H1 (cell line): Measurements from ENCODE around the gene MSL1. TPM values are rescaled to one million over a fixed set of nuclear protein-coding genes. Genes with fewer than 3 reads are reported as not detected.

Experiments used
- CTCF ChIA-PET: fragments of 300-600 bp; sonication (Branson Sonifier 250); formaldehyde crosslinking; loops from one replicate; lab custom pipeline; 2021; ENCODE audit not compliant: partially characterized antibody; lab: Charles Lee
- POLR2A ChIA-PET: fragments of 300-600 bp; sonication (Branson Sonifier 250); formaldehyde crosslinking; loops from one replicate; lab custom pipeline; 2021; ENCODE audit warnings: inconsistent platforms; ENCODE audit not compliant: partially characterized antibody; lab: Charles Lee
- DNase-seq, 2 experiments: peaks; one replicate each; pipeline versions ENCODE4 v3.0.0 to v3.0.0-alpha.2; 2010 to 2022; ENCODE audit warnings: low spot score in 2 of 2, low read depth in 1 of 2, mixed read lengths in 1 of 2
- FAIRE-seq: peaks from 2 replicates; lab custom pipeline; 2011; peaks lifted over from hg19 to GRCh38; lab: Jason Lieb, UNC
- H2AFZ ChIP-seq: 2 replicates; pipeline ENCODE4 v1.8.1; 2012; ENCODE audit warnings: low read length, inconsistent platforms
- H2AK5ac ChIP-seq: 2 replicates; pipeline ENCODE4 v1.6.1; 2013; ENCODE audit warnings: low read depth, low read length
- H2BK120ac ChIP-seq: replicated peaks from 2 replicates; pipeline ENCODE3; 2013; ENCODE audit warnings: low read depth, low read length, inconsistent platforms
- H2BK12ac ChIP-seq: 2 replicates; pipeline ENCODE4 v1.6.1; 2013; ENCODE audit warnings: low read depth, low read length
- H2BK15ac ChIP-seq: 2 replicates; pipeline ENCODE4 v1.6.1; 2013; ENCODE audit warnings: low read length
- H2BK20ac ChIP-seq: 2 replicates; pipeline ENCODE4 v1.6.1; 2013; ENCODE audit warnings: low read length
- H2BK5ac ChIP-seq: 2 replicates; pipeline ENCODE4 v1.6.1; 2013; ENCODE audit warnings: low read depth, low read length
- H3K14ac ChIP-seq: 2 replicates; pipeline ENCODE4 v1.6.1; 2013; ENCODE audit warnings: inconsistent platforms; ENCODE audit not compliant: insufficient read length
- H3K18ac ChIP-seq: 2 replicates; pipeline ENCODE4 v1.6.1; 2013; ENCODE audit warnings: low read length; ENCODE audit errors: extremely low read depth
- H3K23ac ChIP-seq: 2 replicates; pipeline ENCODE4 v1.6.1; 2013; ENCODE audit warnings: inconsistent platforms; ENCODE audit not compliant: insufficient read length
- H3K23me2 ChIP-seq: 2 replicates; pipeline ENCODE4 v1.6.1; 2013; ENCODE audit warnings: low read depth, low read length
- H3K27ac ChIP-seq: 2 replicates; pipeline ENCODE4 v1.6.1; 2011; ENCODE audit warnings: low read depth, low read length, inconsistent platforms
- H3K27me3 ChIP-seq, 4 experiments: replicated peaks in 1 of 4; 1 replicate in 1 of 4; 2 replicates in 3 of 4; pipeline versions ENCODE4 v1.6.1 to v1.8.1; 2011 to 2013; ENCODE audit warnings: low read length in 3 of 4, mild to moderate bottlenecking in 3 of 4, inconsistent platforms in 2 of 4, mixed read lengths in 2 of 4, moderate library complexity in 1 of 4; ENCODE audit not compliant: control insufficient read depth in 3 of 4, insufficient read depth in 3 of 4; ENCODE audit errors: extremely low read depth in 1 of 4
- H3K36me3 ChIP-seq, 4 experiments: 2 replicates each; pipeline versions ENCODE4 v1.6.1 to v1.8.1; 2011 to 2013; ENCODE audit warnings: mild to moderate bottlenecking in 4 of 4, low read length in 3 of 4, moderate library complexity in 2 of 4, control low read depth in 1 of 4, inconsistent platforms in 1 of 4; ENCODE audit not compliant: insufficient read depth in 4 of 4, control insufficient read depth in 2 of 4
- H3K4ac ChIP-seq: replicated peaks from 2 replicates; pipeline ENCODE3; 2013; ENCODE audit warnings: low read length, low read depth, mixed read lengths, inconsistent platforms; ENCODE audit not compliant: insufficient read length
- H3K4me1 ChIP-seq, 4 experiments: replicated peaks in 1 of 4; 1 replicate in 1 of 4; 2 replicates in 3 of 4; pipeline versions ENCODE4 v1.6.1 to v1.8.1; 2011 to 2013; ENCODE audit warnings: low read length in 3 of 4, inconsistent platforms in 2 of 4, mixed read lengths in 1 of 4; ENCODE audit not compliant: insufficient read depth in 4 of 4, control insufficient read depth in 3 of 4
- H3K4me2 ChIP-seq, 2 experiments: 2 replicates each; pipeline versions ENCODE4 v1.6.1 to v1.8.1; 2011 to 2013; ENCODE audit warnings: low read depth in 2 of 2, low read length in 2 of 2, control low read depth in 1 of 2, inconsistent platforms in 1 of 2, mild to moderate bottlenecking in 1 of 2; ENCODE audit not compliant: insufficient read depth in 1 of 2
- H3K4me3 ChIP-seq, 4 experiments: fragments of 200-600, 300-600 bp in 1 of 4; sonication (generic), shearing (Covaris generic), sonication (Bioruptor Twin) in 1 of 4; 2 replicates each; pipeline versions ENCODE4 v1.5.1 to v1.8.1; 2011 to 2016; ENCODE audit warnings: low read length in 4 of 4, low read depth in 3 of 4, control low read depth in 2 of 4, inconsistent platforms in 2 of 4, mild to moderate bottlenecking in 2 of 4, mixed read lengths in 1 of 4, moderate library complexity in 1 of 4; ENCODE audit not compliant: insufficient read depth in 2 of 4; ENCODE audit errors: extremely low read depth in 1 of 4
- H3K56ac ChIP-seq: replicated peaks from 2 replicates; pipeline ENCODE3; 2013; ENCODE audit warnings: low read depth, mild to moderate bottlenecking, mixed read lengths, low read length, inconsistent platforms; ENCODE audit not compliant: insufficient read length
- H3K79me1 ChIP-seq: 2 replicates; pipeline ENCODE4 v1.6.1; 2013; ENCODE audit warnings: low read depth, low read length, control low read depth
- H3K79me2 ChIP-seq, 2 experiments: 2 replicates each; pipeline versions ENCODE4 v1.6.1 to v1.8.1; 2012 to 2013; ENCODE audit warnings: low read length in 2 of 2, mild to moderate bottlenecking in 2 of 2, inconsistent platforms in 1 of 2; ENCODE audit not compliant: insufficient read depth in 2 of 2, control insufficient read depth in 1 of 2
- H3K9ac ChIP-seq, 4 experiments: replicated peaks in 1 of 4; 1 replicate in 1 of 4; 2 replicates in 3 of 4; pipeline versions ENCODE4 v1.6.1 to v1.8.1; 2011 to 2013; ENCODE audit warnings: low read depth in 3 of 4, low read length in 3 of 4, control low read depth in 2 of 4, mild to moderate bottlenecking in 2 of 4, moderate library complexity in 2 of 4, inconsistent platforms in 1 of 4; ENCODE audit errors: extremely low read depth in 1 of 4
- H3K9me3 ChIP-seq, 2 experiments: 2 replicates each; pipeline versions ENCODE4 v1.6.1 to v1.8.1; 2012 to 2013; ENCODE audit warnings: mild to moderate bottlenecking in 2 of 2, moderate library complexity in 2 of 2, control low read depth in 1 of 2, inconsistent platforms in 1 of 2, low read depth in 1 of 2, low read length in 1 of 2, mixed read lengths in 1 of 2; ENCODE audit not compliant: insufficient read depth in 2 of 2
- H4K20me1 ChIP-seq, 2 experiments: replicated peaks in 1 of 2; 2 replicates each; pipeline versions ENCODE3 to v1.8.1; 2011 to 2013; ENCODE audit warnings: inconsistent platforms in 2 of 2, low read length in 2 of 2, mild to moderate bottlenecking in 1 of 2; ENCODE audit not compliant: insufficient read depth in 2 of 2, control insufficient read depth in 1 of 2
- H4K5ac ChIP-seq: 2 replicates; pipeline ENCODE4 v1.6.1; 2013; ENCODE audit warnings: low read length, low read depth, mixed read lengths, inconsistent platforms; ENCODE audit not compliant: insufficient read length
- H4K8ac ChIP-seq: 2 replicates; pipeline ENCODE4 v1.8.0; 2013; ENCODE audit warnings: mild to moderate bottlenecking, moderate library complexity, low read length, inconsistent platforms; ENCODE audit not compliant: insufficient read depth; ENCODE audit errors: extremely low read depth
- H4K91ac ChIP-seq: replicated peaks from 2 replicates; pipeline ENCODE3; 2013; ENCODE audit warnings: low read length, mixed read lengths, inconsistent platforms; ENCODE audit not compliant: insufficient read length
- BACH1 ChIP-seq: IDR thresholded peaks from 2 replicates; pipeline ENCODE4 v1.6.1; 2012; ENCODE audit warnings: low read length, improper control_type of control experiment
- EGR1 ChIP-seq: IDR thresholded peaks from 2 replicates; pipeline ENCODE4 v1.6.1; 2011; ENCODE audit warnings: low read depth, low read length, borderline replicate concordance
- GABPA ChIP-seq: IDR thresholded peaks from 2 replicates; pipeline ENCODE4 v1.6.1; 2011; ENCODE audit warnings: mild to moderate bottlenecking, low read length, moderate library complexity, borderline replicate concordance; ENCODE audit not compliant: insufficient read depth
- GTF2F1 ChIP-seq: IDR thresholded peaks from 2 replicates; pipeline ENCODE4 v1.6.1; 2012; ENCODE audit warnings: low read depth, low read length, improper control_type of control experiment, borderline replicate concordance
- JUN ChIP-seq: IDR thresholded peaks from 2 replicates; pipeline ENCODE4 v1.6.1; 2011; ENCODE audit warnings: low read depth, mild to moderate bottlenecking, improper control_type of control experiment, low read length
- NRF1 ChIP-seq: IDR thresholded peaks from 2 replicates; pipeline ENCODE4 v1.6.1; 2011; ENCODE audit warnings: mild to moderate bottlenecking, low read depth, low read length, improper control_type of control experiment
- POU5F1 ChIP-seq: IDR thresholded peaks from 2 replicates; pipeline ENCODE4 v1.6.1; 2011; ENCODE audit warnings: low read depth, mild to moderate bottlenecking, low read length, moderate library complexity
- RBBP5 ChIP-seq: IDR thresholded peaks from 2 replicates; pipeline ENCODE4 v1.7.1; 2012; ENCODE audit warnings: low read depth, mild to moderate bottlenecking, inconsistent platforms, low read length, moderate library complexity, borderline replicate concordance
- RXRA ChIP-seq: IDR thresholded peaks from 2 replicates; pipeline ENCODE4 v1.6.1; 2011; ENCODE audit warnings: low read depth, mild to moderate bottlenecking, low read length, moderate library complexity; ENCODE audit not compliant: insufficient read depth
- SIRT6 ChIP-seq: IDR thresholded peaks from one replicate; pipeline ENCODE4 v1.7.1; 2012; ENCODE audit warnings: low read length, inconsistent platforms
- TCF12 ChIP-seq: IDR thresholded peaks from 2 replicates; pipeline ENCODE4 v1.6.1; 2011; ENCODE audit warnings: low read depth, mild to moderate bottlenecking, low read length
- TEAD4 ChIP-seq: IDR thresholded peaks from 2 replicates; pipeline ENCODE4 v1.6.1; 2012; ENCODE audit warnings: low read depth, low read length, inconsistent platforms, mixed read lengths
- WGBS, 2 experiments: shearing (Covaris generic) in 1 of 2; methylation state at CpG; one replicate each; pipeline versions ENCODE4 v1.1.6 to v1.1.7; 2013 to 2015; ENCODE audit warnings: low lambda C conversion rate in 2 of 2, mixed read lengths in 2 of 2, inconsistent platforms in 1 of 2, low coverage in 1 of 2, missing lambda C conversion rate in 1 of 2; ENCODE audit not compliant: insufficient replicate concordance in 2 of 2, insufficient coverage in 1 of 2, insufficient read length in 1 of 2; ENCODE audit errors: extremely low coverage in 1 of 2, missing lambda C conversion rate in 1 of 2; 5-methylcytosine and 5-hydroxymethylcytosine counted together
- polyA plus RNA-seq, 7 experiments: library from polyadenylated mRNA; depleted of rRNA in 3 of 7; stranded (reverse) in 5 of 7; unstranded in 2 of 7; fragments of >200 nt in 5 of 7; fragments of 200-250 nt in 2 of 7; gene quantifications; 1 replicate in 5 of 7; 2 replicates in 1 of 7; 4 replicates in 1 of 7; pipeline versions ENCODE4 v1.2.1 to v1.2.3, GENCODE V29; 2011 to 2013; ENCODE audit warnings: missing spikeins in 2 of 7, mixed read lengths in 2 of 7
- total RNA-seq: library from RNA; stranded (reverse); fragmentation: NEBNext Ultra II Directional; extraction: Animal tissue kit (Norgen Biotek cat#: 25700); gene quantifications from 2 replicates; pipeline ENCODE4 v1.2.1, GENCODE V29; 2021

The MSL1 gene
- total and polyA plus RNA-seq, 2 of the 8 experiments (the other 6 are each of a cell fraction or from before 2014, with no cell fraction given) = 24.1 to 66.5 TPM

GRCh38 chr17:40103071-40103661 lies 18.6 kb upstream of the MSL1 start:
- peak in 1 of 2 experiments; percentile 66 for DNase-seq
- Histone ChIP-seq H3K4me1 (peaks cover 20 to 54% (median 39%) of the 10 kb centered on the region in 4 experiments), H3K4ac (no peak overlapping the region), H2BK120ac (no peak overlapping the region), H2BK15ac (peak overlapping the region; percentile 72; the same call in 1 of the 2 replicates), H3K36me3 (no peaks in the 10 kb centered on the region), H3K9ac (no peak overlapping the region; a peak in 1 of 7 replicates), H3K23me2 (peaks cover 10% of the 10 kb centered on the region; the same call in 1 of the 2 replicates), H3K14ac (no peak overlapping the region), H4K20me1 (no peaks in the 10 kb centered on the region), H2AFZ (peak overlapping the region; percentile 29; the same call in 1 of the 2 replicates), H3K27me3 (peaks cover 6 to 45% (median 34%) of the 10 kb centered on the region in 4 experiments), H3K79me2 (no peaks in the 10 kb centered on the region; a peak in 1 of 4 replicates), H3K18ac (peak overlapping the region; percentile 93), H3K9me3 (peaks cover 0 to 6% of the 10 kb centered on the region in 2 experiments; a peak in 1 of 4 replicates), H3K79me1 (peaks cover under 1% of the 10 kb centered on the region; the same call in 1 of the 2 replicates), H3K4me2 (peak overlapping the region; percentile 20 to 26; a peak in 2 of 4 replicates), H3K4me3 (no peak overlapping the region), H3K27ac (no peak overlapping the region), H4K8ac (peak overlapping the region; percentile 53; the same call in 1 of the 2 replicates), H2AK5ac (peak overlapping the region; percentile 70; the same call in 1 of the 2 replicates), H2BK20ac (peak overlapping the region; percentile 80; the same call in 1 of the 2 replicates), H4K5ac (no peak overlapping the region), H2BK12ac (peak overlapping the region; percentile 86; the same call in 1 of the 2 replicates), H3K56ac (no peak overlapping the region), H2BK5ac (peak overlapping the region; percentile 6; the same call in 1 of the 2 replicates), H4K91ac (peak overlapping the region; percentile 22), H3K23ac (no peak overlapping the region)
- WGBS, 2 experiments = 62% methylated on average over 3 of the region's 3 CpGs; no CpG with 5 or more reads in 1 of the 2 experiments
- POLR2A ChIA-PET = interaction anchor here (0.9 to 20.8 kb wide), 9 partner anchors 8 to 65 kb away, joined by 3 to 399 read pairs (median 4); partner anchors contain the start of genes CASC3, MED24 and MSL1
- no peak for FAIRE-seq
- CTCF ChIA-PET = interaction anchor here (0.5 to 7.6 kb wide), 14 partner anchors 9 to 740 kb away, joined by 3 to 110 read pairs (median 4); no protein-coding TSS in a partner anchor
- TF ChIP-seq POU5F1 (no peak), GABPA (no peak), TCF12 (no peak), TEAD4 (no peak), SIRT6 (no peak), BACH1 (no peak), RXRA (no peak), JUN (no peak), NRF1 (no peak), EGR1 (no peak), GTF2F1 (no peak), RBBP5 (no peak)
